Neural progenitor cell (in vitro differentiated cells): ENCODE measurements around the gene IL17C.

Experiments used
- CTCF ChIP-seq: fragments of 200-600 bp; sonication (generic); IDR thresholded peaks from 2 replicates; pipeline ENCODE4 v1.5.1; 2017; ENCODE audit warnings: antibody characterized with exemption, mild to moderate bottlenecking
- EZH2 ChIP-seq: fragments of 200-600 bp; sonication (generic); IDR thresholded peaks from 2 replicates; pipeline ENCODE4 v1.6.1; 2017; ENCODE audit warnings: antibody characterized with exemption, mild to moderate bottlenecking, moderate library complexity

DNA sequence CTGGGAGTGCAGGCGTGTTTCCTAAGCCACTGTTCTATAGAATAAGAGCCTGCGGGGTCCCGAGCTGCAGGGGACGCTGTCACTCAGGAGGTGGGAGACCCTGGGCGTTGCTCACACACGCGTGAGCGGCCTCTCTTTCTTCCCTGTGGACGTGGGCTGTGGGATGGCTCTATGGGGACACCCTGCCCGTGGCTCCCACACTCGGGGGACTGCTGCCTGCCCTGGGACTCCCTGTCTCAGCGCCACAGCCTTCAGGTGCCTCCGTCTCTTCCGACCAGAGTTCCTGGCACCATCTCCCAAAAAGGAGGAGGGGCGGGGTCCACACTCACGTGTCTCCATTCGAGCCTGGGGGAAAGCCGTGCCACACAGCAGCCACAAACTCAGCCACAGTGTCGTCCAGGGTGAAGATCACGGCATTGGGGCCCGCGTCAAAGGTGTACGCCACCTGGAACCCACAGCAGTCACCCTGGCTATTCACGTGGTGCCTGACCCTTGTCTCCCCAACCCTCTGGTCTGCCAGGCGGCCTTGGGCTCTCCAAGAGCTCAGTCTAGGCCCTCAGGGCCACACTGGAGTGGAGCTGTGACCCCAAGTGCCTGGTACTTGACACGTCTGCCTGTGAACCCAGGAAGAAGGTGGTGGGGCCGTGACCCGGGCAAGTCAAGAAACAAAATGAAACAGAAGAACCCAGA, 16.1 kb downstream of the IL17C start:
- TF ChIP-seq CTCF (no peak), EZH2 (no peak)
